ENCODE data around the gene NPLOC4.

NPLOC4 gene

GRCh38 chr17:81514489-81514738, 122.5 kb downstream of the NPLOC4 start:
- 0% methylated on average over 3 to 29 of the region's 34 CpGs for WGBS, 2 experiments (ENCODE audit: insufficient coverage in 2 of 2)
- Histone ChIP-seq H3K36me3 (ENCODE audit: control insufficient read depth, insufficient read depth, low read length) (peaks cover 30% of the 10 kb centered on the region), H3K4me1 (ENCODE audit: control insufficient read depth, insufficient read depth, low read length, poor library complexity, severe bottlenecking) (peaks cover 36% of the 10 kb centered on the region), H3K4me3 (ENCODE audit: extremely low read depth, insufficient read depth, low read length, poor library complexity, severe bottlenecking) (peak overlapping the region; percentile 61), H3K9me3 (ENCODE audit: control insufficient read depth, low read length) (no peaks in the 10 kb centered on the region), H3K27ac (ENCODE audit: low read depth, low read length, severe bottlenecking) (peak overlapping the region; percentile 92)

- H3K4me1 ChIP-seq (ENCODE audit: control insufficient read depth, insufficient read depth, low read length, poor library complexity, severe bottlenecking) = peaks cover 33% of the 10 kb centered on the region
- peaks cover 35% of the 10 kb centered on the region for H3K36me3 ChIP-seq (ENCODE audit: control insufficient read depth, insufficient read depth, low read length)
- WGBS, 2 experiments (ENCODE audit: insufficient coverage in 2 of 2) = 1% methylated on average over 61 to 63 of the region's 64 CpGs
- H3K4me3 ChIP-seq (ENCODE audit: extremely low read depth, insufficient read depth, low read length, poor library complexity, severe bottlenecking) = peak overlapping the region; percentile 61
- no peaks in the 10 kb centered on the region for H3K9me3 ChIP-seq (ENCODE audit: control insufficient read depth, low read length)
- H3K27ac ChIP-seq (ENCODE audit: low read depth, low read length, severe bottlenecking) = peak overlapping the region; percentile 92
These were observed 123.0 kb downstream of the NPLOC4 start for GRCh38 chr17:81513753-81514488.

GRCh38 chr17:81513372-81513752, 123.5 kb downstream of the NPLOC4 start:
- H3K4me1 ChIP-seq (ENCODE audit: control insufficient read depth, insufficient read depth, low read length, poor library complexity, severe bottlenecking) = peaks cover 32% of the 10 kb centered on the region
- WGBS, 2 experiments (ENCODE audit: insufficient coverage in 2 of 2) = 0% methylated on average over 10 to 13 of the region's 23 CpGs
- peak overlapping the region; percentile 61 for H3K4me3 ChIP-seq (ENCODE audit: extremely low read depth, insufficient read depth, low read length, poor library complexity, severe bottlenecking)
- peaks cover 39% of the 10 kb centered on the region for H3K36me3 ChIP-seq (ENCODE audit: control insufficient read depth, insufficient read depth, low read length)
- H3K9me3 ChIP-seq (ENCODE audit: control insufficient read depth, low read length) = no peaks in the 10 kb centered on the region
- H3K27ac ChIP-seq (ENCODE audit: low read depth, low read length, severe bottlenecking) = peak overlapping the region; percentile 92

- Histone ChIP-seq H3K4me3 (ENCODE audit: extremely low read depth, insufficient read depth, low read length, poor library complexity, severe bottlenecking) (peak within 1 kb of the TSS; percentile 84), H3K36me3 (ENCODE audit: control insufficient read depth, insufficient read depth, low read length) (peaks cover 39% of the 10 kb centered on the region), H3K9me3 (ENCODE audit: control insufficient read depth, low read length) (no peaks in the 10 kb centered on the region), H3K4me1 (ENCODE audit: control insufficient read depth, insufficient read depth, low read length, poor library complexity, severe bottlenecking) (peaks cover 26% of the 10 kb centered on the region), H3K27ac (ENCODE audit: low read depth, low read length, severe bottlenecking) (peak within 1 kb of the TSS; percentile 92)
- WGBS, 2 experiments (ENCODE audit: insufficient coverage in 2 of 2) = 0% methylated on average over 72 to 76 of the region's 111 CpGs
These were observed 124.1 kb downstream of the NPLOC4 start, which contains the start of gene ACTG1 for GRCh38 chr17:81512562-81513371. Gene ACTG1, minus strand, starts transcription at chr17:81512799. Its CDS starts 445 bp downstream, at chr17:81512354.

GRCh38 chr17:81511804-81512561, 124.9 kb downstream of the NPLOC4 start:
- Histone ChIP-seq H3K36me3 (ENCODE audit: control insufficient read depth, insufficient read depth, low read length) (peaks cover 39% of the 10 kb centered on the region), H3K4me3 (ENCODE audit: extremely low read depth, insufficient read depth, low read length, poor library complexity, severe bottlenecking) (peak overlapping the region; percentile 84), H3K4me1 (ENCODE audit: control insufficient read depth, insufficient read depth, low read length, poor library complexity, severe bottlenecking) (peaks cover 19% of the 10 kb centered on the region), H3K27ac (ENCODE audit: low read depth, low read length, severe bottlenecking) (peak overlapping the region; percentile 69), H3K9me3 (ENCODE audit: control insufficient read depth, low read length) (no peaks in the 10 kb centered on the region)
- WGBS, 2 experiments (ENCODE audit: insufficient coverage in 2 of 2) = 0 to 1% methylated on average over 48 to 62 of the region's 62 CpGs

- Histone ChIP-seq H3K36me3 (ENCODE audit: control insufficient read depth, insufficient read depth, low read length) (peaks cover 39% of the 10 kb centered on the region), H3K4me3 (ENCODE audit: extremely low read depth, insufficient read depth, low read length, poor library complexity, severe bottlenecking) (peak overlapping the region; percentile 84), H3K27ac (ENCODE audit: low read depth, low read length, severe bottlenecking) (peak overlapping the region; percentile 23), H3K4me1 (ENCODE audit: control insufficient read depth, insufficient read depth, low read length, poor library complexity, severe bottlenecking) (peaks cover 14% of the 10 kb centered on the region), H3K9me3 (ENCODE audit: control insufficient read depth, low read length) (no peaks in the 10 kb centered on the region)
- 3% methylated on average over 5 to 7 of the region's 9 CpGs for WGBS, 2 experiments (ENCODE audit: insufficient coverage in 2 of 2)
These were observed 125.4 kb downstream of the NPLOC4 start for GRCh38 chr17:81511554-81511803.

- Histone ChIP-seq H3K4me1 (ENCODE audit: control insufficient read depth, insufficient read depth, low read length, poor library complexity, severe bottlenecking) (peaks cover 9% of the 10 kb centered on the region), H3K4me3 (ENCODE audit: extremely low read depth, insufficient read depth, low read length, poor library complexity, severe bottlenecking) (peak overlapping the region; percentile 84), H3K9me3 (ENCODE audit: control insufficient read depth, low read length) (no peaks in the 10 kb centered on the region), H3K27ac (ENCODE audit: low read depth, low read length, severe bottlenecking) (peak overlapping the region; percentile 23), H3K36me3 (ENCODE audit: control insufficient read depth, insufficient read depth, low read length) (peaks cover 39% of the 10 kb centered on the region)
- WGBS, 2 experiments (ENCODE audit: insufficient coverage in 2 of 2) = 4 to 5% methylated on average over 31 to 45 of the region's 48 CpGs
These were observed 125.9 kb downstream of the NPLOC4 start for GRCh38 chr17:81510785-81511553.

- peaks cover 6% of the 10 kb centered on the region for H3K4me1 ChIP-seq (ENCODE audit: control insufficient read depth, insufficient read depth, low read length, poor library complexity, severe bottlenecking)
- peak overlapping the region; percentile 84 for H3K4me3 ChIP-seq (ENCODE audit: extremely low read depth, insufficient read depth, low read length, poor library complexity, severe bottlenecking)
- peaks cover 39% of the 10 kb centered on the region for H3K36me3 ChIP-seq (ENCODE audit: control insufficient read depth, insufficient read depth, low read length)
- peak overlapping the region; percentile 16 for H3K27ac ChIP-seq (ENCODE audit: low read depth, low read length, severe bottlenecking)
- 18 to 22% methylated on average over 17 to 18 of the region's 22 CpGs for WGBS, 2 experiments (ENCODE audit: insufficient coverage in 2 of 2)
- H3K9me3 ChIP-seq (ENCODE audit: control insufficient read depth, low read length) = no peaks in the 10 kb centered on the region
These were observed 126.7 kb downstream of the NPLOC4 start for GRCh38 chr17:81509972-81510784.

GRCh38 chr17:81509207-81509971, 127.5 kb downstream of the NPLOC4 start:
- peak overlapping the region; percentile 23 for H3K27ac ChIP-seq (ENCODE audit: low read depth, low read length, severe bottlenecking)
- H3K36me3 ChIP-seq (ENCODE audit: control insufficient read depth, insufficient read depth, low read length) = peaks cover 39% of the 10 kb centered on the region
- no peaks in the 10 kb centered on the region for H3K9me3 ChIP-seq (ENCODE audit: control insufficient read depth, low read length)
- H3K4me1 ChIP-seq (ENCODE audit: control insufficient read depth, insufficient read depth, low read length, poor library complexity, severe bottlenecking) = peaks cover 6% of the 10 kb centered on the region
- WGBS, 2 experiments (ENCODE audit: insufficient coverage in 2 of 2) = 57 to 62% methylated on average over 8 to 10 of the region's 12 CpGs
- peak overlapping the region; percentile 84 for H3K4me3 ChIP-seq (ENCODE audit: extremely low read depth, insufficient read depth, low read length, poor library complexity, severe bottlenecking)

Measured in mesodermal cell (in vitro differentiated cells).